ENCODE results near the gene DPP10.
"Not testable (repeated sequence)": the region's sequence is repeated elsewhere in the genome, so short reads cannot be mapped to it uniquely, and the experiment has no call there.

The DPP10 gene

GRCh38 chr2:114472246-114472645 lies 29.8 kb downstream of the DPP10 start:
- Mint-ChIP-seq H3K4me1 (no peaks in the 10 kb centered on the region), H3K27me3 (no peaks in the 10 kb centered on the region), H3K9me3 (no peaks in the 10 kb centered on the region), H3K4me3 (no peak overlapping the region), H3K27ac (no peak overlapping the region)
- DNase-seq (no peak), ATAC-seq (no peak)

GRCh38 chr2:114472726-114473125 lies 30.3 kb downstream of the DPP10 start:
- no peak overlapping the region for H3K4me3 Mint-ChIP-seq
- no peak overlapping the region for H3K27ac Mint-ChIP-seq
- no peaks in the 10 kb centered on the region for H3K9me3 Mint-ChIP-seq
- ATAC-seq = no peak
- no peak for DNase-seq
- H3K27me3 Mint-ChIP-seq = no peaks in the 10 kb centered on the region
- no peaks in the 10 kb centered on the region for H3K4me1 Mint-ChIP-seq

GRCh38 chr2:114488841-114489530 lies 46.5 kb downstream of the DPP10 start:
- Mint-ChIP-seq H3K27me3 (peaks cover 6% of the 10 kb centered on the region), H3K4me3 (no peak overlapping the region), H3K9me3 (no peaks in the 10 kb centered on the region), H3K27ac (no peak overlapping the region), H3K4me1 (no peaks in the 10 kb centered on the region)
- no peak for DNase-seq
- ATAC-seq = no peak

GRCh38 chr2:114495046-114495445 lies 52.6 kb downstream of the DPP10 start:
- H3K4me3 Mint-ChIP-seq = no peak overlapping the region
- DNase-seq = no peak
- no peak overlapping the region for H3K27ac Mint-ChIP-seq
- ATAC-seq = no peak
- peaks cover 6% of the 10 kb centered on the region for H3K27me3 Mint-ChIP-seq
- H3K9me3 Mint-ChIP-seq = no peaks in the 10 kb centered on the region
- no peaks in the 10 kb centered on the region for H3K4me1 Mint-ChIP-seq

GRCh38 chr2:114496959-114497358 lies 54.5 kb downstream of the DPP10 start:
- ATAC-seq (no peak), DNase-seq (no peak)
- H3K9me3 Mint-ChIP-seq = no peaks in the 10 kb centered on the region
- no peak overlapping the region for H3K4me3 Mint-ChIP-seq
- H3K27ac Mint-ChIP-seq = no peak overlapping the region
- peaks cover 6% of the 10 kb centered on the region for H3K27me3 Mint-ChIP-seq
- no peaks in the 10 kb centered on the region for H3K4me1 Mint-ChIP-seq

GRCh38 chr2:114499101-114499500 lies 56.7 kb downstream of the DPP10 start:
- no peaks in the 10 kb centered on the region for H3K4me1 Mint-ChIP-seq
- ATAC-seq (no peak), DNase-seq (no peak)
- H3K27ac Mint-ChIP-seq = no peak overlapping the region
- H3K27me3 Mint-ChIP-seq = peaks cover 8% of the 10 kb centered on the region
- H3K4me3 Mint-ChIP-seq = no peak overlapping the region
- no peaks in the 10 kb centered on the region for H3K9me3 Mint-ChIP-seq

GRCh38 chr2:114507744-114508143 lies 65.3 kb downstream of the DPP10 start:
- ATAC-seq = no peak
- Mint-ChIP-seq H3K27me3 (peaks cover 7% of the 10 kb centered on the region), H3K4me1 (no peaks in the 10 kb centered on the region), H3K27ac (no peak overlapping the region), H3K4me3 (no peak overlapping the region), H3K9me3 (no peaks in the 10 kb centered on the region)
- no peak for DNase-seq

- DNase-seq = no peak
- Mint-ChIP-seq H3K27ac (no peak overlapping the region), H3K4me1 (no peaks in the 10 kb centered on the region), H3K9me3 (no peaks in the 10 kb centered on the region), H3K4me3 (no peak overlapping the region), H3K27me3 (no peaks in the 10 kb centered on the region)
- no peak for ATAC-seq
Observed at GRCh38 chr2:114515882-114516281, 73.4 kb downstream of the DPP10 start.

- Mint-ChIP-seq H3K27me3 (no peaks in the 10 kb centered on the region), H3K9me3 (peaks cover 0 to 1% of the 10 kb centered on the region in 2 donors), H3K27ac (no peak overlapping the region), H3K4me3 (no peak overlapping the region), H3K4me1 (no peaks in the 10 kb centered on the region)
- DNase-seq (no peak), ATAC-seq (no peak)
Observed at GRCh38 chr2:114517580-114517979, 75.1 kb downstream of the DPP10 start.

GRCh38 chr2:114518738-114519137 lies 76.3 kb downstream of the DPP10 start:
- Mint-ChIP-seq H3K27me3 (no peaks in the 10 kb centered on the region), H3K4me1 (no peaks in the 10 kb centered on the region), H3K4me3 (no peak overlapping the region), H3K9me3 (peaks cover 0 to 10% of the 10 kb centered on the region in 2 donors), H3K27ac (no peak overlapping the region)
- DNase-seq (no peak), ATAC-seq (no peak)

- not testable (repeated sequence) for H3K27me3 Mint-ChIP-seq, DNase-seq, H3K4me3 Mint-ChIP-seq, ATAC-seq, H3K27ac Mint-ChIP-seq, H3K4me1 Mint-ChIP-seq
- peaks cover 0 to 10% of the 10 kb centered on the region in 2 donors for H3K9me3 Mint-ChIP-seq
Observed at GRCh38 chr2:114522612-114523011, 80.2 kb downstream of the DPP10 start.

GRCh38 chr2:114525955-114526354 lies 83.5 kb downstream of the DPP10 start:
- Mint-ChIP-seq H3K27ac (no peak overlapping the region), H3K27me3 (no peaks in the 10 kb centered on the region), H3K9me3 (peaks cover 0 to 10% of the 10 kb centered on the region in 2 donors), H3K4me1 (no peaks in the 10 kb centered on the region), H3K4me3 (no peak overlapping the region)
- no peak for ATAC-seq
- no peak for DNase-seq

- DNase-seq = no peak
- H3K27ac Mint-ChIP-seq = no peak overlapping the region
- H3K4me3 Mint-ChIP-seq = no peak overlapping the region
- no peaks in the 10 kb centered on the region for H3K4me1 Mint-ChIP-seq
- H3K9me3 Mint-ChIP-seq = peaks cover 0 to 10% of the 10 kb centered on the region in 2 donors
- no peaks in the 10 kb centered on the region for H3K27me3 Mint-ChIP-seq
- no peak for ATAC-seq
Observed at GRCh38 chr2:114526841-114527240, 84.4 kb downstream of the DPP10 start.

GRCh38 chr2:114527330-114527983 lies 85.0 kb downstream of the DPP10 start:
- Mint-ChIP-seq H3K27ac (no peak overlapping the region), H3K9me3 (peaks cover 0 to 10% of the 10 kb centered on the region in 2 donors), H3K4me1 (no peaks in the 10 kb centered on the region), H3K27me3 (no peaks in the 10 kb centered on the region), H3K4me3 (no peak overlapping the region)
- DNase-seq = no peak
- no peak for ATAC-seq

- no peaks in the 10 kb centered on the region for H3K4me1 Mint-ChIP-seq
- H3K27ac Mint-ChIP-seq = no peak overlapping the region
- H3K4me3 Mint-ChIP-seq = no peak overlapping the region
- no peak for DNase-seq
- no peak for ATAC-seq
- H3K9me3 Mint-ChIP-seq = no peaks in the 10 kb centered on the region
- peaks cover 9% of the 10 kb centered on the region for H3K27me3 Mint-ChIP-seq
Observed at GRCh38 chr2:114534116-114535084, 92.0 kb downstream of the DPP10 start.

- no peak overlapping the region for H3K4me3 Mint-ChIP-seq
- ATAC-seq (no peak), DNase-seq (no peak)
- H3K9me3 Mint-ChIP-seq = no peaks in the 10 kb centered on the region
- H3K4me1 Mint-ChIP-seq = no peaks in the 10 kb centered on the region
- no peak overlapping the region for H3K27ac Mint-ChIP-seq
- peaks cover 10% of the 10 kb centered on the region for H3K27me3 Mint-ChIP-seq
Observed at GRCh38 chr2:114537777-114538176, 95.3 kb downstream of the DPP10 start.
